Hepatocyte (in vitro differentiated cells): ENCODE measurements around the gene SH3GL3. TPM values are rescaled to one million over a fixed set of nuclear protein-coding genes. Genes with fewer than 3 reads are reported as not detected.

ENCODE experiments used
- DNase-seq: peaks from one replicate; pipeline ENCODE4 v3.0.0-alpha.2; 2016; ENCODE audit warnings: low spot score
- H2AFZ ChIP-seq: fragments of 200-600 bp; sonication (generic); 2 replicates; pipeline ENCODE4 v1.6.0; 2016; ENCODE audit warnings: antibody characterized with exemption, mild to moderate bottlenecking
- H3K27ac ChIP-seq: fragments of 200-600 bp; sonication (generic); 2 replicates; pipeline ENCODE4 v1.5.1; 2016; ENCODE audit warnings: mild to moderate bottlenecking
- H3K27me3 ChIP-seq: fragments of 200-600 bp; sonication (generic); 2 replicates; pipeline ENCODE4 v1.6.1; 2016
- H3K36me3 ChIP-seq: fragments of 200-600 bp; sonication (generic); replicated peaks from 2 replicates; pipeline ENCODE4 v1.5.1; 2016; ENCODE audit warnings: low read depth; ENCODE audit not compliant: insufficient read depth
- H3K4me1 ChIP-seq: fragments of 200-600 bp; sonication (generic); 2 replicates; pipeline ENCODE4 v1.5.1; 2016; ENCODE audit warnings: mild to moderate bottlenecking, moderate library complexity; ENCODE audit not compliant: insufficient read depth
- H3K4me2 ChIP-seq: fragments of 200-600 bp; sonication (generic); 2 replicates; pipeline ENCODE4 v1.6.0; 2016
- H3K4me3 ChIP-seq: fragments of 200-600 bp; sonication (generic); 2 replicates; pipeline ENCODE4 v1.5.1; 2016; ENCODE audit warnings: mild to moderate bottlenecking
- H3K79me2 ChIP-seq: fragments of 200-600 bp; sonication (generic); 2 replicates; pipeline ENCODE4 v1.6.0; 2017; ENCODE audit warnings: mild to moderate bottlenecking
- H3K9me2 ChIP-seq: fragments of 200-600 bp; sonication (generic); replicated peaks from 2 replicates; pipeline ENCODE4 v1.6.0; 2017; ENCODE audit warnings: mild to moderate bottlenecking; ENCODE audit not compliant: insufficient read depth
- H3K9me3 ChIP-seq: fragments of 200-600 bp; sonication (generic); 2 replicates; pipeline ENCODE4 v1.5.1; 2016; ENCODE audit warnings: low read depth, mild to moderate bottlenecking
- H4K20me1 ChIP-seq: fragments of 200-600 bp; sonication (generic); 2 replicates; pipeline ENCODE4 v1.6.0; 2016; ENCODE audit warnings: mild to moderate bottlenecking; ENCODE audit not compliant: insufficient read depth, poor library complexity, severe bottlenecking
- EZH2 ChIP-seq: fragments of 200-600 bp; sonication (generic); IDR thresholded peaks from 2 replicates; pipeline ENCODE4 v1.6.1; 2016; ENCODE audit warnings: antibody characterized with exemption, mild to moderate bottlenecking, borderline replicate concordance
- EZH2phosphoT487 ChIP-seq: fragments of 200-600 bp; sonication (generic); IDR thresholded peaks from one replicate; pipeline ENCODE4 v1.6.1; 2018; ENCODE audit warnings: antibody characterized with exemption, mild to moderate bottlenecking, low read depth, moderate library complexity; ENCODE audit not compliant: unreplicated experiment, severe bottlenecking
- WGBS: methylation state at CpG from one replicate; pipeline ENCODE4 v1.1.6; 2016; ENCODE audit warnings: low lambda C conversion rate; ENCODE audit errors: missing lambda C conversion rate; 5-methylcytosine and 5-hydroxymethylcytosine counted together
- polyA plus RNA-seq: library from polyadenylated mRNA; unstranded; fragments of >200 nt; fragmentation: Nextera tagmentation; extraction: Ambion mirVana; gene quantifications from 2 replicates; pipeline ENCODE4 v1.2.1, GENCODE V29; 2016
- total RNA-seq: library from RNA; depleted of rRNA; stranded (reverse); fragments of >200 nt; gene quantifications from 2 replicates; pipeline ENCODE4 v1.2.3, GENCODE V29; 2014
- TF ChIP-seq, protein P1 (sequence below): fragments of 200-600 bp; sonication (generic); IDR thresholded peaks from 2 replicates; pipeline ENCODE4 v1.5.1; 2016; ENCODE audit warnings: antibody characterized with exemption, mild to moderate bottlenecking; ENCODE audit not compliant: poor library complexity

Gene SH3GL3
- total and polyA plus RNA-seq, 2 experiments from 2014 or later = 11.1 to 13.9 TPM

DNA sequence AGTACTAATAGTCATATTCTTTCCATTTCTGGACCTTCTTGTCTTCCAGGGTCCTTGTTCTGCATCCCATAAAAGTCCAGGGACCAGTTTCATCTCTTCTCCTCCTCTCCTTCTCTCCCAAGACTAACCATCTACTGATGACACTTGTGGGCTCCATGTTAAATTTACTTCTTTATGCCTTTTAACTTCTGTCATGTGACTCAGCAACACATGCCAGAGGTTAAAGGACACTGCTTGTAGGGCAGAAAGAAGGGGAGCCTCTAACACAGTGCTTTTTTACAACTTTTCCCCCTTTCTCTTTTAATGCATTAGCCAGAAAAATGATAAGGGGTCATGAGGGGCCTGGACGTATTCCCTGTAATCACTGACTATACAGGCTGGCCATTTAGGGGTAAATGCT is 10.0 kb downstream of the SH3GL3 start:
- H3K4me1 ChIP-seq = no peaks in the 10 kb centered on the region
- 61% methylated on average over 1 of the region's 1 CpG for WGBS
- H3K27ac ChIP-seq = no peak overlapping the region
- TF ChIP-seq, protein P1, sequence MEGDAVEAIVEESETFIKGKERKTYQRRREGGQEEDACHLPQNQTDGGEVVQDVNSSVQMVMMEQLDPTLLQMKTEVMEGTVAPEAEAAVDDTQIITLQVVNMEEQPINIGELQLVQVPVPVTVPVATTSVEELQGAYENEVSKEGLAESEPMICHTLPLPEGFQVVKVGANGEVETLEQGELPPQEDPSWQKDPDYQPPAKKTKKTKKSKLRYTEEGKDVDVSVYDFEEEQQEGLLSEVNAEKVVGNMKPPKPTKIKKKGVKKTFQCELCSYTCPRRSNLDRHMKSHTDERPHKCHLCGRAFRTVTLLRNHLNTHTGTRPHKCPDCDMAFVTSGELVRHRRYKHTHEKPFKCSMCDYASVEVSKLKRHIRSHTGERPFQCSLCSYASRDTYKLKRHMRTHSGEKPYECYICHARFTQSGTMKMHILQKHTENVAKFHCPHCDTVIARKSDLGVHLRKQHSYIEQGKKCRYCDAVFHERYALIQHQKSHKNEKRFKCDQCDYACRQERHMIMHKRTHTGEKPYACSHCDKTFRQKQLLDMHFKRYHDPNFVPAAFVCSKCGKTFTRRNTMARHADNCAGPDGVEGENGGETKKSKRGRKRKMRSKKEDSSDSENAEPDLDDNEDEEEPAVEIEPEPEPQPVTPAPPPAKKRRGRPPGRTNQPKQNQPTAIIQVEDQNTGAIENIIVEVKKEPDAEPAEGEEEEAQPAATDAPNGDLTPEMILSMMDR = no peak
- TF ChIP-seq EZH2 = no peak
- no peak for TF ChIP-seq EZH2phosphoT487
- H3K4me3 ChIP-seq = no peak overlapping the region
- no peak overlapping the region for H3K4me2 ChIP-seq
- H3K9me2 ChIP-seq = no peaks in the 10 kb centered on the region
- no peaks in the 10 kb centered on the region for H4K20me1 ChIP-seq
- H3K79me2 ChIP-seq = no peaks in the 10 kb centered on the region
- no peaks in the 10 kb centered on the region for H3K9me3 ChIP-seq
- DNase-seq = no peak
- H3K27me3 ChIP-seq = no peaks in the 10 kb centered on the region
- no peaks in the 10 kb centered on the region for H3K36me3 ChIP-seq
- H2AFZ ChIP-seq = no peak overlapping the region

DNA sequence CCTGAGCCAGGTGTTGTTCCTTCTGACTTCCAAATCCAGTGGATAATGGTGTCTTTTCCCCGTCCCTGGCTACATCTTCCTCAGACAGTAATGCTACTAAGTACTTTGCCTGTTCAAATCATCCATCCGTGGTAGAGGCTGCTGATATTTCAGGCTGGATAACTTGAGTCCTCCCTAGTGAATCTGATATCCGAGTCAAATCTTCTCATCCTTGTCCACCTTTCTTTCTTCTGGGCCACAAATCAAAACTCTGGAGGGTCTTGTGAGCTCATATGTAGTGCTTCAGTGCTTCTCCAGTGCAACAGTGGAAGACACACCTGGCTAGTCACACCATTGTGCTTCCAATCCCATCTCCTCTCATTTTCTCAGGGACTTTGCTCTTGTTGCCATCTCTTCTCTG is 11.2 kb downstream of the SH3GL3 start:
- Histone ChIP-seq H3K27ac (no peak overlapping the region), H3K9me3 (no peaks in the 10 kb centered on the region), H4K20me1 (no peaks in the 10 kb centered on the region), H3K36me3 (no peaks in the 10 kb centered on the region), H3K4me3 (no peak overlapping the region), H3K27me3 (no peaks in the 10 kb centered on the region), H3K4me2 (no peak overlapping the region), H3K4me1 (no peaks in the 10 kb centered on the region), H3K79me2 (no peaks in the 10 kb centered on the region), H2AFZ (no peak overlapping the region), H3K9me2 (no peaks in the 10 kb centered on the region)
- DNase-seq = no peak
- TF ChIP-seq EZH2phosphoT487 (no peak), EZH2 (no peak)
- TF ChIP-seq, protein P1 = no peak
- WGBS = 82% methylated on average over 3 of the region's 3 CpGs

DNA sequence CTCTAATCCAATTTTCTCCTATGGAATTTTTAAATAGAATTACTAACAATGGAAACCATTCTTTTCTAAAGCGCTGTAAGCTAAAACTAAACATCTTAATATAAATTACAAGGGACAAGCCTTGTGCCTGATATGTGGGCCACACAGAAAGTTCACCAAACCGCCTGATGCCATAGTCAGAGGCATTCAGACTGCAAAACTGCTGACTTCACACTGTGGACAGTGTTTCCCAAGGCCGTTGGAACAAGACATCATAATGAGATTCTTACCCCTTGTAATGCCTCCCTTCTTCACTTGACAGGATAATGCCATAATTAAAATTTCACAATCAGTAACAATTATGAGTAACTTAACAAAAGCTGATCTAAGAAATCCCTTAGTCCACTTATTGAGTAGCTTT is 14.9 kb downstream of the SH3GL3 start:
- WGBS = 87% methylated on average over 3 of the region's 3 CpGs
- Histone ChIP-seq H3K4me3 (no peak overlapping the region), H3K4me2 (no peak overlapping the region), H3K4me1 (no peaks in the 10 kb centered on the region), H3K36me3 (no peaks in the 10 kb centered on the region), H3K79me2 (no peaks in the 10 kb centered on the region), H4K20me1 (no peaks in the 10 kb centered on the region), H3K27me3 (no peaks in the 10 kb centered on the region), H3K9me2 (no peaks in the 10 kb centered on the region), H3K27ac (no peak overlapping the region), H2AFZ (no peak overlapping the region), H3K9me3 (no peaks in the 10 kb centered on the region)
- TF ChIP-seq, protein P1 = no peak
- TF ChIP-seq EZH2 (no peak), EZH2phosphoT487 (no peak)
- DNase-seq = no peak

DNA sequence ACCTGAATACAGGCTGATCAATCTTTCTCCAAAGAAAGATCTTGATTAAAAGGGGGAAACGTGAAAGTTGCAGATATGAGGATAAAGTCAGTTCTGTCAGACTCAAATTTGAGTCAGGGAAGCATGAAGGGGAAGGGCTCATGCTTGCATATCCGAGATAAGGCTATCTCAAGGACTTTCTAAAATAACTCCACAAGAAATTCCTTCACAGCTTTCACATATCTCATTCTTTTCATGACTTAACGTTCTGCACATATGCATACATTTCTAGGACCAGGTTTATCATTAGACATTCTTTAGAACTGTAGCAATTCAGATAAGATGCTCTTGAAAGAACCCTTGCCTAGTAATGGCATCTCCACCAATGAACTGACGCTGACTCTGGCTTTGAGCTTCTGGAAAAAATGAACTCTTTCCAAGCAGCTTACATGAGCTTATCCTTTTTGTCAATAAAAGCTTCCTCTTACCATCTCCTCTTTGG is 15.9 kb downstream of the SH3GL3 start:
- Histone ChIP-seq H3K4me3 (no peak overlapping the region), H3K9me3 (no peaks in the 10 kb centered on the region), H3K9me2 (no peaks in the 10 kb centered on the region), H3K27ac (no peak overlapping the region), H4K20me1 (no peaks in the 10 kb centered on the region), H3K79me2 (no peaks in the 10 kb centered on the region), H2AFZ (no peak overlapping the region), H3K4me2 (no peak overlapping the region), H3K27me3 (no peaks in the 10 kb centered on the region), H3K36me3 (no peaks in the 10 kb centered on the region), H3K4me1 (no peaks in the 10 kb centered on the region)
- TF ChIP-seq, protein P1 = no peak
- TF ChIP-seq EZH2 (no peak), EZH2phosphoT487 (no peak)
- WGBS = 32% methylated on average over 4 of the region's 4 CpGs
- DNase-seq = no peak
